Measurements from ENCODE around the gene SKA1.

The SKA1 gene

DNA sequence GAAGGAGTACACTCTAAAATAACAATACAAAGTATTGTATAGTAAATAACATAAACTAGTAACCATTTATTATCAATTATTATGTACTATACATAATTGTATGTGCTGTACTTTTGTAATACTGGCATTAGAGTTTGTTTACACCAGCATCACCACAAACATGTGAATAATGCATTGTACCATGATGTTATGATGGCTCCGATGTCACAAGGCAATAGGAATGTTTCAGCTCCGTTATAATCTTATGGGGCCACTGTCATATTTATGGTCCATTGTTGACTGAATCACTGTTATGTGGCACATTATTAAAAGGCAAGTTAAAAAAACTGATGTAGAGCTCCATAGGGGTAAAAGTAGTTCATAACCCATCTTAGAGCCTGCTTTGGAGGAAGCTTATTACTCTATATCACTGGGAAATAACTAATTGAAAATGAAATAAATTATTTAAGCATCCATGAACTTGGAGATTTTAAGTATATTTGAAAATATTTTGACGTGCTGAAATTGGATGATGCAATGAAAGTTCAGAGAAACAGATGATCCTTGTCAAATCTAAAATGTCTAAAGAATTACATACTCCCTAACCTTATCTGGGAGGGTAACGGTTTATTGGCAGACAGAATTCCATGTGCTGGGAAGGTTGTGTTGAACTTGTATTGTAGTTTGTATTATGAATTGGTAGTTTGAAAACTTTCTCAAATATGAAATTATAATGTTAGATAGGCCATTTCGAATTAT, 2.4 kb downstream of the SKA1 start:
- TF ChIP-seq, protein P1, sequence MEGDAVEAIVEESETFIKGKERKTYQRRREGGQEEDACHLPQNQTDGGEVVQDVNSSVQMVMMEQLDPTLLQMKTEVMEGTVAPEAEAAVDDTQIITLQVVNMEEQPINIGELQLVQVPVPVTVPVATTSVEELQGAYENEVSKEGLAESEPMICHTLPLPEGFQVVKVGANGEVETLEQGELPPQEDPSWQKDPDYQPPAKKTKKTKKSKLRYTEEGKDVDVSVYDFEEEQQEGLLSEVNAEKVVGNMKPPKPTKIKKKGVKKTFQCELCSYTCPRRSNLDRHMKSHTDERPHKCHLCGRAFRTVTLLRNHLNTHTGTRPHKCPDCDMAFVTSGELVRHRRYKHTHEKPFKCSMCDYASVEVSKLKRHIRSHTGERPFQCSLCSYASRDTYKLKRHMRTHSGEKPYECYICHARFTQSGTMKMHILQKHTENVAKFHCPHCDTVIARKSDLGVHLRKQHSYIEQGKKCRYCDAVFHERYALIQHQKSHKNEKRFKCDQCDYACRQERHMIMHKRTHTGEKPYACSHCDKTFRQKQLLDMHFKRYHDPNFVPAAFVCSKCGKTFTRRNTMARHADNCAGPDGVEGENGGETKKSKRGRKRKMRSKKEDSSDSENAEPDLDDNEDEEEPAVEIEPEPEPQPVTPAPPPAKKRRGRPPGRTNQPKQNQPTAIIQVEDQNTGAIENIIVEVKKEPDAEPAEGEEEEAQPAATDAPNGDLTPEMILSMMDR (IDR thresholded peaks at IDR 0.05; ENCODE audit: borderline replicate concordance, control extremely low read depth, extremely low read depth, insufficient read depth, missing control alignments): no peak
- in situ Hi-C loops (cut with MboI; ENCODE audit: low sequenced_read_pairs, unreplicated experiment): no loop called here

GRCh38 chr18:50388988-50389387, 14.1 kb downstream of the SKA1 start:
- TF ChIP-seq, protein P1 (IDR thresholded peaks at IDR 0.05; ENCODE audit: borderline replicate concordance, control extremely low read depth, extremely low read depth, insufficient read depth, missing control alignments): no peak
- DNase-seq (ENCODE audit: low spot score): no peak
- in situ Hi-C loops (cut with MboI; ENCODE audit: low sequenced_read_pairs, unreplicated experiment): no loop called here

More for the DNA sequence above, 2.4 kb downstream of the SKA1 start:
- no peak for DNase-seq (ENCODE audit: low spot score)

GRCh38 chr18:50393802-50394201, 19.0 kb downstream of the SKA1 start:
- TF ChIP-seq, protein P1 (IDR thresholded peaks at IDR 0.05; ENCODE audit: borderline replicate concordance, control extremely low read depth, extremely low read depth, insufficient read depth, missing control alignments): no peak
- no peak for DNase-seq (ENCODE audit: low spot score)
- in situ Hi-C loops (cut with MboI; ENCODE audit: low sequenced_read_pairs, unreplicated experiment): no loop called here

GRCh38 chr18:50395093-50395492, 20.2 kb downstream of the SKA1 start:
- TF ChIP-seq, protein P1 (IDR thresholded peaks at IDR 0.05; ENCODE audit: borderline replicate concordance, control extremely low read depth, extremely low read depth, insufficient read depth, missing control alignments): no peak
- in situ Hi-C loops (cut with MboI; ENCODE audit: low sequenced_read_pairs, unreplicated experiment): no loop called here
- no peak for DNase-seq (ENCODE audit: low spot score)

- no peak for DNase-seq (ENCODE audit: low spot score)
- in situ Hi-C loops (cut with MboI; ENCODE audit: low sequenced_read_pairs, unreplicated experiment): no loop called here
- TF ChIP-seq, protein P1 (IDR thresholded peaks at IDR 0.05; ENCODE audit: borderline replicate concordance, control extremely low read depth, extremely low read depth, insufficient read depth, missing control alignments): no peak
These were observed 21.3 kb downstream of the SKA1 start for GRCh38 chr18:50396005-50396660.

DNA sequence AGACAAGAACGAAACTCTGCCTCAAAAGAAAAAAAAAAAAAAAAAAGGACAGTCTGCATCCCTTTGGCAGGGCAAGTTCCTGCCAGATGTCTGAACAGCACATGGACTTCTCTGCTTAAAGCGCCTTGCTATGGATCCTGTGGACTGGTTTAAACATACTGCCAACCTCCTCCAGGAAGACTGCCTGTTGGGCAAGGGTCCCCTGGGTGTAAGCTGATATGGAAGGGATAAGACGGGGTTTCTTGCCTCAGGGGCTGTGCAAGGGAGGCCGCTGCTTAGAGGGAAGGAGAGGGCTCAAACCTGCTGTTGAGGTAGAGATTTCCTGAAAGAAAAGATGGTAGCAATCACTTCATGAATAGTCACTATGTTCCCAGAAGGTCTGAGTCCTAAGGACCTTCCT, 22.2 kb downstream of the SKA1 start:
- TF ChIP-seq, protein P1 (IDR thresholded peaks at IDR 0.05; ENCODE audit: borderline replicate concordance, control extremely low read depth, extremely low read depth, insufficient read depth, missing control alignments): no peak
- DNase-seq (ENCODE audit: low spot score): no peak
- in situ Hi-C loops (cut with MboI; ENCODE audit: low sequenced_read_pairs, unreplicated experiment): no loop called here
